Measurements from ENCODE around the gene DCUN1D3.

The DCUN1D3 gene

DNA sequence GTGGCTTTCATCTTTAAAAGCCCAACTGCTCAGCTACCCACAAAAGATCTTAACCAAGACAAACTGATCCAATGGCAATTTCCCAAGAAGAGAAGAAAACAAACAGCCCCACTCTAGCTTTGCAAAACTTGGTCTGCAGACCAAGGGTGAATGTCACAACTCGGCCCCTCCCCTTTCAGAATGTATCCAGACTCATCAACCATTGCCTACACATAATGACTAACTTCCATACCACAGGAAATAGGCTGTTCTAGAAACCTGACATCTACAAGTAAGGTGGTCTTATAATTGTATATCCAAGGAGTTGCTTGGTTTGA lies 16.0 kb downstream of the DCUN1D3 start:
- no peak for TF ChIP-seq GATA2 (IDR thresholded peaks at IDR 0.05; ENCODE audit: low read depth, low read length)
- no peak for TF ChIP-seq GATA3 (IDR thresholded peaks at IDR 0.05; ENCODE audit: low read depth, low read length)

DNA sequence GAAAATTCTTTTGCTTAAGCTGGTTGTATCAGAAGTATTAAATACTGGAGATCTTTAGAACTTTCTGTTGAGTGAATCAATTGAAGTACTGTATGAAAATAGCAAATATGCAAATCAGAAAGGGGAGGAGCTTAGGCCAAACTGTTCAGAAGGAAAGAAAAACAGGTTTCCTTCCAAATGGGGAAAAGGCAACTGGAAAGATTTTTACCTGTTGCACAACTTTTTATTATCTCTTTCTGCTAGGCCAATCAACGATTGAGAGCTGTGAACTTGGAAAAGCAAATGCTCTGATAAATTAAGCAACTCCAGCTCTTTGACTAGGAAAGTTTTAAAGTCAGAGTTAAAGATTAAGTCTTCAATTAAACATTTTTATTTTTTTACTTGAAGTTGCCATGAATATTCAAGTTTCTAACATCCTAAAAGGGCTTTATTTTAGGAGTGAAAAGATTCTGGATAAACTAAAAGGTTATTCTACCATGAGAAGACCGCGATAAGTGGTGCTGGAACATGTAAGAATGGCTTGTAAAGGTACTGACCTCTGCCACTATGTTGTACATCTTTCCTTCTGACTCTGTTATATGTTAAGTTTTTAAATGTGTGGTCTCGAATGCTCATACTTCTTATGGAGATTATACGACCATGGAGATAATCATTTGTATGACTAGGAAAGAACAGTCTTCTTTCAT lies 16.5 kb downstream of the DCUN1D3 start:
- TF ChIP-seq GATA3 (IDR thresholded peaks at IDR 0.05; ENCODE audit: low read depth, low read length) (no peak), GATA2 (IDR thresholded peaks at IDR 0.05; ENCODE audit: low read depth, low read length) (no peak)

DNA sequence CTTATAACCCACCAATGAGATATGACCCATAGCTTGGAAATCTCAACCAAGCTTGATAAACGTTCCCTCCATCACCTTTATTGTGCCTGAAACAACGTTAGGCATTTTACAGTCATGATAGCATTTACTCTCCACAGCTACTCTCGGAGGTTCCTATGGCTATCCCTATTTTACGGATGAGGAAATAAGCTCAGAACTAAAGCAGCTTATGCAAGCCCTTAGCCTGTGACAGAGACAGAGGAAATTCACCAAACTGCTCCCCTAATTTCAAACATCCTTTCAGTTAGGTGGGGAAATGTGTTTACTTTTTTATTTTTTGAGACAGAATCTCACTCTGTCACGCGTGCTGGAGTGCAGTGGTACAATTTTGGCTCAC lies 18.7 kb downstream of the DCUN1D3 start:
- TF ChIP-seq GATA2 (IDR thresholded peaks at IDR 0.05; ENCODE audit: low read depth, low read length) (no peak), GATA3 (IDR thresholded peaks at IDR 0.05; ENCODE audit: low read depth, low read length) (no peak)

DNA sequence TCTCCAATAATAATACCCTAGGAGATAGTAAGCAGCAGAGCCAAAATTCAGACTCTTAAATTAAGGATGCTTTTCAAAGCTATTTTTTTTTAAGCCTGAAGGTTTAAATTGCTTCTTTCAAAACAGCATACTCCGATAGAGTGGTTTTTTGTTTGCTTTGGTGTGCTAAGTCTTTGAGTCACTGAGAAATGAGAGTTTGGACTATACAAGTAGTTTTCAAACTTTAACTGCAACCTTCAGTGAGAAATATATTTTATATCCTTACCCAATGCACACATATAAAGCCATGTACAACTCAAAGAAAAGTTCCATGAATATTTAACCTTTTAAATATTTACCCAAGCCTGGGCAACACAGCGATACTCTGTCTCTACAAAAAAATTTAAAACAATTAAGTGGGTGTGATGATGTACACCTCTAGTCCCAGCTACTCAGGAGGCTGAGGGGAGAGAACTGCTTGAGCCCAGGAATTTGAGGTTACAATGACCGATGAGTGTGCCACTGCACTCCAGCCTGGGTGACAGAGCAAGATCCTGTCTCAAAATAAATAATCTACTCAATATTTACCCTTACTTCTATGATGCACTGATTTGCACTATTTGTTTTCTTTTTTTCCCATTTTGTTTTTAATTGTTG lies 19.2 kb downstream of the DCUN1D3 start:
- no peak for TF ChIP-seq GATA3 (IDR thresholded peaks at IDR 0.05; ENCODE audit: low read depth, low read length)
- TF ChIP-seq GATA2 (IDR thresholded peaks at IDR 0.05; ENCODE audit: low read depth, low read length) = no peak

DNA sequence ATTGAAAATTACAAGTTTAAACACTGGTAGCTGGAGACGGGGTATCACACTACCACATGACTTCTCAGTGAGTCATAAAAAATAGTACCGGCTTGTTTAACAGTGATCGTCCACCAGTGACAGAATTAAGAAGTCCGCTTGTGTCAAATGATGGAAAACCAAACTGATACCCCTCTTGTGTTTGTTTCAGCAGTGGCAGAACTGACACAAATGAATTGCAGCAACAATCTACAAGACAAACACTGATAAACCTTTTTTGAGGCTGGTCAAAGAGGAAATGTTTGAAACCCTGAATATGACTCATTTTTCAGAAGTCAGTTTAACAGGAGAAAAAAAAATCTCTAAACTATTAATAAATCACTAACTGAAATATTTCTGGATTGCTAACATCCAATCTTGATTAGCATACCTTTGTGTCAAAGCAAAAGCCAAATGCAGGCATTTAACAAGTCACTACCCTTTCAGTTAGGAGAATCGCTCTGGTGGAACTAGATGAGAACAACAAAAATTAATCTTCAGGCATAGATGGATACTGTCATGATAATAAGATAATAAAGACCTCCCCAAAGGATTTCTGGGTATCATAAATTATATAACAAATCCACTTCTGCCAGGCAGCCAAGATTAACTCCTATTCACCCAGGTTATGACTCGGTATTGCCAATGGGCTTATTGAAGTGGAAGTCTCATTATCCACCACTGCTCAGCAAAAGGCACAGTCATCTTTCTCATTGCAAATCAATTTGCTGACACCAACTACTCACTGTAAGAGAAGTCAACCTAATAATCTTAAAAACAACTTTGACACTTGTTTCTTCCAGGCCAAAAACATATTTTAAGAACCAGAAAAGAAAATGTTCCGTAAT lies 20.8 kb downstream of the DCUN1D3 start:
- TF ChIP-seq GATA3 (IDR thresholded peaks at IDR 0.05; ENCODE audit: low read depth, low read length) (no peak), GATA2 (IDR thresholded peaks at IDR 0.05; ENCODE audit: low read depth, low read length) (no peak)

DNA sequence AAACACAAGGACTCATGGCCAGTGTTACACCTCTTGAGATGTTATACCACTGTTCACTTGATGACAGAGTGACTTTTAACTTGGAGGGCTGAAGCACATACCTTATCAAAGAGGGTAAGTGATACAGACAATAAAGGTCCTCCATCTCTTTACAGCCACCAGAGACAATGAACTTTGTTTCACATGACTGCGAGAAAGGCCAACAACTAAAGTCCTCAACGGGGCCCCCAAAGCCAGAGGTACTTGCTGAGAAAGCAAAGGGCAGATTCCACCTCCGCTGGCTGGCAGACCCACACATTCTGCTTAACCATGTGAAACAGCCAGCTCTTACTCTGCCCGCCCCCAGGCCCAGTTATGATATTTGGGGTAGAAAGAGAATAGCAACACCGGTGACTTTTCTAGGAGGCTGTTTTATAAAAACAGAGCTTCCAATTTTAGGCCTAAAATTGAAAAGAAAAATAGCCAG lies 21.4 kb downstream of the DCUN1D3 start:
- TF ChIP-seq GATA2 (IDR thresholded peaks at IDR 0.05; ENCODE audit: low read depth, low read length) (no peak), GATA3 (IDR thresholded peaks at IDR 0.05; ENCODE audit: low read depth, low read length) (no peak)

DNA sequence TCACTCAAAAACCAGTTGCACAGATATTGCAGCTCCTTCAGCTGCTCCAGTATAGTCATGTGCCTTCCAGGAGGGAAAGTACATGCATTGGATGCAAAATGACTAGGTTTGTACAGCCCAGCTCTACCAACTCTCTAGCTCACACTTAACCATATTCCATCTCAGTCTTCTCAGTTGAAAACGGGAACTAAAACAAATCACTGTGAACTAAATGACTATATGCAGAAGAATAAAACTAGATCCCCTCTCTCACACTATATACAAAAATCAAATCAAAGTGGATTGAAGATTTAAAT lies 24.9 kb downstream of the DCUN1D3 start:
- TF ChIP-seq GATA3 (IDR thresholded peaks at IDR 0.05; ENCODE audit: low read depth, low read length) (no peak), GATA2 (IDR thresholded peaks at IDR 0.05; ENCODE audit: low read depth, low read length) (no peak)

DNA sequence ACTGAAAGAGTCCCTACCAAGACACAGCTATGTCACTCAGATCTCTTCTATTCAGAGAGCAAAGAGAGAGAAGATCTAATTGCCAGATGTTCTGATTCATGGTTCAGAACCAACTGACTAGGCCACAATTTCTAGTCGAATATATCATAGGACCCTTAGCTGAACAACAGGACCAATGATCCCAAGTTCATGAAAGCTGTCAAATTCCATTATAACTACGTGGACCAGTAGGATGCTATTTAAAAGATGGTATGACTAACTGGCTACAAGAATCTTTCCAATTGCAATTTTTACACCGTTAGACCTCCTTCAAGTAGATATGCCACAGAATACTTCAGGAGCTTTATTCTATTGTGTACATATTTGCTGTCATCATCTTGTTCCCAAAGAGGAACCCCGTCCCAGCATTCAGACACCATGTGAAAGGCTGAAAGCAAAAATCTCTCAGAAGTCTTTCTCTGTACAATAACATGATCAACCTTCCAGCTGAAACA lies 26.0 kb downstream of the DCUN1D3 start:
- no peak for TF ChIP-seq GATA3 (IDR thresholded peaks at IDR 0.05; ENCODE audit: low read depth, low read length)
- TF ChIP-seq GATA2 (IDR thresholded peaks at IDR 0.05; ENCODE audit: low read depth, low read length) = no peak

DNA sequence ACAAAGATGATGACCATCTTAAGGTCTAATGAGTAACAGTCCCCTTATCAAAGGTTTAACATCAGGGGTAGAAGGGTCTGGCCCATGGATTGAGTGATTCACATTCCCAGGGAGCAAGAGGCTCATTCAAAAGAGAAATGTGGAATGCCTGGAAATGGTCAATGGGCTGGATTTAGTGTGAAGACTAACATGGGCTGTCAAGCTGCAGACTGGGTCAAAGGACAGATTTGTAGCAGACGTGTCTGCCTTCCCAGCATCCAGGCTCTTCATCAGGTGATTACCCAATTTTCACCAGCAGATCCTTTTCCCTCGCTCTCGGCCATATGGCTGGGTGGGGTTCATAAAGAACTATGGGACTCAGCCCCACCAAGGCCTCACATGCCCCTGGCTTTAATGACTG lies 26.8 kb downstream of the DCUN1D3 start:
- TF ChIP-seq GATA3 (IDR thresholded peaks at IDR 0.05; ENCODE audit: low read depth, low read length) (no peak), GATA2 (IDR thresholded peaks at IDR 0.05; ENCODE audit: low read depth, low read length) (no peak)

DNA sequence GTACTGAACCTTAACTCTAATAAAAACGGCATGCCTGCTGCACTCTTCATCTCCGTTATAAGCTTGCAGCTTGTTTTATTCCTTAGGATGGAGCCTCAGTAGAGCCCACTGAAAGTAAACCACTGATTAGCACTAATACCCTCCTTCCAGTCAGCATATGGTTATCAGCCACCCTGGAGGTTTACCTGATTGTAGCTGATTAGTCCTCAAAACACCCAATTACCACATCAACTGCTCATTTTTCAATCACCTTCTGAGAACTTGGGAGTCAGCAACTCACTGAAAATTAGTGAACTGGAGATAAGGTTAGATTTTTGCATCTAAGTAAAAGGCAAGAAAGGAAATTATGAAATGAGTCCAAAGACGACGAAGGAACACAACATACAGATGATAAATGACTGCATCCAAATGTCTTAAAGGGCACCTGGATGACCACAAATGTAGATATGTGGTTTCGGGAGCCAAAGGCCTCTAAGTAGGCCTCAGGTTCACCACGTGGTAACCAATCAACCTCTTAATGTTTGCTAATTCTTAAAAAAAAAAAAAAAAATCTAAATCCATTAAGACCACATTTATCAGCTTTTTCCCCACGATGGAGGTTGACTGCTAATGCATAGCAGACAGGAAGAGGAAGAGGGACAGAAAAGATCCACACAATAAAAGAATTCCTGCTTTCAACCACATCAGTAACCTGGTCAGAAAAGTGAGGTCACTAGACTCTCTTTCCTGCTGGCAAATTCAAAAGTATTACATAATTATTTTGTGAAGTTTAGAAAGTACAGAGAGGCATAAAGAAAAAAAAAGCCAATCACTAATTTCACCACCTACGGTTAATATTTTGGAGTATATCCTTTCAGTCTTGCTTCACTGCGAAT lies 28.0 kb downstream of the DCUN1D3 start:
- TF ChIP-seq GATA2 (IDR thresholded peaks at IDR 0.05; ENCODE audit: low read depth, low read length) = no peak
- TF ChIP-seq GATA3 (IDR thresholded peaks at IDR 0.05; ENCODE audit: low read depth, low read length) = no peak

DNA sequence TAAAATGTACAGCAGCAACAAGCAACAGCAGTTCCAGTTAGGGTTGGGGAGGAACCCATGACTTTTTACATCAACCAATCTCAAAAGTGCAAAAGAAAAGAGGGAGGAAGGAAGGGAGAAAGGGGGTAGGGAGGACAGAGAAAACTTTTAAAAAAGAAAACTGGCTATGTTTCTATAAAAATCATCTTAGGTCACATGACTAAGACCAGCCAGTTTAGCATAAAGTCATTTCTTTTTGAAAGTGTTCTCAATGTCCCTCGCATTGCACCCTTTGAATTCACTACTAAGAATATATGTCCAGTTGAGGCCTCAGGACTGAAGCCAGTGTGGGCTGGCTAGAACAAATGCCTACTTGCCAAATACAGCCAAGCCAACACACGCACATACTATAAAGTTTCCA lies 28.9 kb downstream of the DCUN1D3 start:
- no peak for TF ChIP-seq GATA2 (IDR thresholded peaks at IDR 0.05; ENCODE audit: low read depth, low read length)
- no peak for TF ChIP-seq GATA3 (IDR thresholded peaks at IDR 0.05; ENCODE audit: low read depth, low read length)

DNA sequence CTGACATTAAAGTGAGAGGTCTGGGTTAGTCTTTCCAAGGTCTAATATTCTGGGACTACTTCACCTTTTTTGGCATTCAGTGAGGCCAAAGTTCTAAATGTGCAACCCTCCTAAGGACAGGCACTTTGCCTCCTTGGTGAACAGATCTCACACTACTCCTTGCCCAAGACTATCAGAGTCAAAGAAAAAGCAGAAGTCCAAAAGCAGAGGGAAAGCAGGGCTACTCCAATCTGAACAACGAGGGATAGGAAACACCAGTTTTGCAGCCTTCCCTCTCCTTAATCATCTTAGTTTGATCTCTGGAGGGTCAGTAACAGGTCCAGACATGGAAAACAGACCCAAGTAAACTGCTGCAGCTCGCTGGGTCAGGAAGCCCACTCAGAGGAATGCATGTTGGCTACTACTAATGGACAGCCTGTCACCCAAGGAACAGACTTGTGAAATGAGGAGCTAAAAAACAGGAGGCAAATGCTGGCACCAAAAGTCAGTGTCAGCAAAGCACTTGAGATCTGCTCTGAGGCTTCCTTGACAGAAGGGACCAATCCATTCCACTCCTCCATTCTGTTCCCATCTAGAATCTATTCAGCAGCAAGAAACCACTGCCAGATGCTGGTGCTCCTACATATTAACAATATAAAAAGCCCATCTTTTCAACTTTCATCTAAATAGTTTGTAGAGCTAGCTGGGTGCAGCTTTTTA lies 29.9 kb downstream of the DCUN1D3 start:
- TF ChIP-seq GATA3 (IDR thresholded peaks at IDR 0.05; ENCODE audit: low read depth, low read length) (no peak), GATA2 (IDR thresholded peaks at IDR 0.05; ENCODE audit: low read depth, low read length) (no peak)

DNA sequence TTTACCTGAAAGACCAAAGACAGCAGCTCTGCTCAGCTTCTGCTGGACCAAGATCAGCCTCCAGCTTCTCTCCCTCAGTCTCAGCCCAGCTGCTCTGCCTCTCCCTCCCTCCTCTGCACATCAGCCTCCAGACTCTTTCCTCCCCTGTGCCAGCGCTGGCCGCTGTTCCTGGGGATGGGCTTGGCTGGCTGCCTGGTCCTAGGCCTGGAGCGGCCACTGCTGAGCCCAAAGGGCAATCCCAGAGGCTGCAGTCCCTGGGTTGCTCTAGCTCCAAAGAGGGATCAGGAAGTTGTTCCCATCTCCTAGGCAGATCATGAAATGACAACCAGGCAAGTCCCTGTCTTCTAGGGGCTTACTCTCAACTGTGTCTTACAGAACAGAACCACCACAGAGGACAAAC lies 31.3 kb downstream of the DCUN1D3 start:
- TF ChIP-seq GATA3 (IDR thresholded peaks at IDR 0.05; ENCODE audit: low read depth, low read length) (no peak), GATA2 (IDR thresholded peaks at IDR 0.05; ENCODE audit: low read depth, low read length) (no peak)

Data from SH-SY5Y (cell line).